Measurements from ENCODE around the gene FBXO42. TPM values are rescaled to one million over a fixed set of nuclear protein-coding genes. Genes with fewer than 3 reads are reported as not detected.

The FBXO42 gene
- total and polyA plus RNA-seq, 4 donors: 5.9 to 9.4 (median 6.5) TPM

DNA sequence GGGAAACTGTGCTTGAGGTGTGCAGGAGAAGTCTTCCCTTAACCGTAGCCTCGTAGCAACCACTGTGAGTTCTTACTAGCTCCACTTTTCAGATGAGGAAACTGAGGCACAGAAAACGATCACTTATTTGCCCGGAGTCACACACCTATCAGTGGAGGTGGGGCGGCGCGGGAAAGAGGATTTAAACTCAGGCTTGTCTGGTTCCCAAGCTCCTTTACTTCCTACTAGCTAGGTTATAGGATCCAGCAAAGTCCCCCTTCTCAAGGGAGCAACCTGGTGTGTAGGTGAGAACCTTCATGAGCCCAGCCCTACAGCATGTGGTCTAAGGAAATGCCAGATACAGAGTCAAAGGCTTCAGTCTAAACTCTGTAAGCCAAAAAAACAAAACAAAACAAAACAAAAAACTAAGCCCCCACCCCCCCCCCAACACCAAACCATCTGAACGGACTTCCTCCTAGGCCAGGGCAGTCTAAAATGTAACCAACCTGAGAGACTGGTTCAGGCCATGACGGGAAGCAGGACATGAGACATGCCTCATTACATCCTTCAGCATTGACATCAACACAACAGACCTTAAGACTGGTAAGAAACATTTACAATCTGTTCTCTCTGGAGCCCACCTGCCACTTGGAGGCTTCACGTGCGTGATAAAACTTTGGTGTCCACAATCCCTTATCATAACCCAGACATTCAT is 709 bp upstream of the FBXO42 start:
- Histone ChIP-seq H3K4me3 (ENCODE audit: low read depth in 1 of 3, low read length in 3 of 3) (peak overlapping the region; percentile 81 to 91 (median 89)), H3K9ac (ENCODE audit: low read depth in 1 of 2, low read length in 2 of 2) (peak overlapping the region; percentile 91 to 97), H3K27ac (ENCODE audit: low read depth in 1 of 2, low read length in 2 of 2) (peak overlapping the region; percentile 94 to 96), H3K4me1 (ENCODE audit: control insufficient read depth in 4 of 4, insufficient read depth in 4 of 4, low read length in 3 of 4) (peaks cover 4 to 26% (median 16%) of the 10 kb centered on the region in 4 donors), H3K27me3 (ENCODE audit: control insufficient read depth in 4 of 4, insufficient read depth in 4 of 4, low read length in 3 of 4) (no peaks in the 10 kb centered on the region), H3K36me3 (ENCODE audit: control insufficient read depth in 4 of 4, insufficient read depth in 3 of 4, low read depth in 1 of 4, low read length in 3 of 4) (no peaks in the 10 kb centered on the region), H3K9me3 (ENCODE audit: control insufficient read depth in 4 of 4, low read length in 3 of 4) (no peaks in the 10 kb centered on the region)
- no peak for DNase-seq (ENCODE audit: low spot score)
- 53% methylated on average over 11 of the region's 11 CpGs for WGBS
- TF ChIP-seq JUND (IDR thresholded peaks at IDR 0.05): no peak
- TF ChIP-seq EGR1 (IDR thresholded peaks at IDR 0.05; ENCODE audit: low read depth in 2 of 2): no peak
- TF ChIP-seq FOXA1 (IDR thresholded peaks at IDR 0.05): no peak
- TF ChIP-seq, protein P1, sequence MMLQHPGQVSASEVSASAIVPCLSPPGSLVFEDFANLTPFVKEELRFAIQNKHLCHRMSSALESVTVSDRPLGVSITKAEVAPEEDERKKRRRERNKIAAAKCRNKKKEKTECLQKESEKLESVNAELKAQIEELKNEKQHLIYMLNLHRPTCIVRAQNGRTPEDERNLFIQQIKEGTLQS (IDR thresholded peaks at IDR 0.05): no peak
- no peak for TF ChIP-seq TAF1 (conservative IDR thresholded peaks at IDR 0.05)
- TF ChIP-seq, protein P2, sequence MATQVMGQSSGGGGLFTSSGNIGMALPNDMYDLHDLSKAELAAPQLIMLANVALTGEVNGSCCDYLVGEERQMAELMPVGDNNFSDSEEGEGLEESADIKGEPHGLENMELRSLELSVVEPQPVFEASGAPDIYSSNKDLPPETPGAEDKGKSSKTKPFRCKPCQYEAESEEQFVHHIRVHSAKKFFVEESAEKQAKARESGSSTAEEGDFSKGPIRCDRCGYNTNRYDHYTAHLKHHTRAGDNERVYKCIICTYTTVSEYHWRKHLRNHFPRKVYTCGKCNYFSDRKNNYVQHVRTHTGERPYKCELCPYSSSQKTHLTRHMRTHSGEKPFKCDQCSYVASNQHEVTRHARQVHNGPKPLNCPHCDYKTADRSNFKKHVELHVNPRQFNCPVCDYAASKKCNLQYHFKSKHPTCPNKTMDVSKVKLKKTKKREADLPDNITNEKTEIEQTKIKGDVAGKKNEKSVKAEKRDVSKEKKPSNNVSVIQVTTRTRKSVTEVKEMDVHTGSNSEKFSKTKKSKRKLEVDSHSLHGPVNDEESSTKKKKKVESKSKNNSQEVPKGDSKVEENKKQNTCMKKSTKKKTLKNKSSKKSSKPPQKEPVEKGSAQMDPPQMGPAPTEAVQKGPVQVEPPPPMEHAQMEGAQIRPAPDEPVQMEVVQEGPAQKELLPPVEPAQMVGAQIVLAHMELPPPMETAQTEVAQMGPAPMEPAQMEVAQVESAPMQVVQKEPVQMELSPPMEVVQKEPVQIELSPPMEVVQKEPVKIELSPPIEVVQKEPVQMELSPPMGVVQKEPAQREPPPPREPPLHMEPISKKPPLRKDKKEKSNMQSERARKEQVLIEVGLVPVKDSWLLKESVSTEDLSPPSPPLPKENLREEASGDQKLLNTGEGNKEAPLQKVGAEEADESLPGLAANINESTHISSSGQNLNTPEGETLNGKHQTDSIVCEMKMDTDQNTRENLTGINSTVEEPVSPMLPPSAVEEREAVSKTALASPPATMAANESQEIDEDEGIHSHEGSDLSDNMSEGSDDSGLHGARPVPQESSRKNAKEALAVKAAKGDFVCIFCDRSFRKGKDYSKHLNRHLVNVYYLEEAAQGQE (IDR thresholded peaks at IDR 0.05): no peak

DNA sequence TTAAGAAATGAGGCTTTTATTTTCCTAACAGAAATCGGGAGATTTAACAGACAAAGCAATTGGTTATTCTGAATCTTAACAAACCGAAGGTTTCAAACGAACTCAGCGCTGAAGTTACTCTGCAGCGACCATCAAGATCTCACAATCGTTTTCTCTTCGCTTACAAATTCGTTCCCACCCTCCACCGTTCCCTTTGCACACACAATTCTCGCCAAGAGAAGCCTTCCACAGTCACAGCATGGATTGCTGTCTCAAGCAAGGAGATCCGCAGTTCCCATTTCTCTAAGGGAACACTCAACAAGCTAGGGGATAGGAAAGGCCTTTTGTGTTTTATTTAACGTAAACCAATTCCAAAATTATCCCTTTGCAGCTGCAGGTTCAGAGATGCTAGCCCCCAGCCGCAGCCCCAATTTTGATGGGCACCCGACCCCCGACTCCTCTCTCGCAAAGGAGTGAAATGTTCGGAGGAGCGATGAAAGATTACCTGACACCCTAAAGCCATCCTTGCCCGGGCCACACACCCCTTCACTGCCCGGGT is 755 bp downstream of the FBXO42 start:
- H3K4me3 ChIP-seq (ENCODE audit: low read depth in 1 of 3, low read length in 3 of 3): peak overlapping the region; percentile 81 to 91 (median 89)
- H3K27me3 ChIP-seq (ENCODE audit: control insufficient read depth in 4 of 4, insufficient read depth in 4 of 4, low read length in 3 of 4): no peaks in the 10 kb centered on the region
- TF ChIP-seq FOXA2 (IDR thresholded peaks at IDR 0.05) (no peak), HNF4G (IDR thresholded peaks at IDR 0.05) (no peak), FOXA1 (IDR thresholded peaks at IDR 0.05) (no peak), HNF4A (conservative IDR thresholded peaks at IDR 0.05) (no peak), TAF1 (conservative IDR thresholded peaks at IDR 0.05) (no peak), RAD21 (IDR thresholded peaks at IDR 0.05) (no peak), GABPA (IDR thresholded peaks at IDR 0.05 in 1 of 2, conservative IDR thresholded peaks at IDR 0.05 in 1 of 2) (no peak), SP1 (IDR thresholded peaks at IDR 0.05) (no peak), RXRA (IDR thresholded peaks at IDR 0.05) (no peak)
- TF ChIP-seq, protein P3, sequence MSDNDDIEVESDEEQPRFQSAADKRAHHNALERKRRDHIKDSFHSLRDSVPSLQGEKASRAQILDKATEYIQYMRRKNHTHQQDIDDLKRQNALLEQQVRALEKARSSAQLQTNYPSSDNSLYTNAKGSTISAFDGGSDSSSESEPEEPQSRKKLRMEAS (IDR thresholded peaks at IDR 0.05): no peak
- TF ChIP-seq, protein P2 (IDR thresholded peaks at IDR 0.05): no peak
- H3K36me3 ChIP-seq (ENCODE audit: control insufficient read depth in 4 of 4, insufficient read depth in 3 of 4, low read depth in 1 of 4, low read length in 3 of 4): no peaks in the 10 kb centered on the region
- peak overlapping the region; percentile 94 to 96 for H3K27ac ChIP-seq (ENCODE audit: low read depth in 1 of 2, low read length in 2 of 2)
- H3K9ac ChIP-seq (ENCODE audit: low read depth in 1 of 2, low read length in 2 of 2): peak overlapping the region; percentile 90 to 91
- no peaks in the 10 kb centered on the region for H3K9me3 ChIP-seq (ENCODE audit: control insufficient read depth in 4 of 4, low read length in 3 of 4)
- under 1% methylated on average over 20 of the region's 20 CpGs for WGBS
- peaks cover 6 to 26% (median 16%) of the 10 kb centered on the region in 4 donors for H3K4me1 ChIP-seq (ENCODE audit: control insufficient read depth in 4 of 4, insufficient read depth in 4 of 4, low read length in 3 of 4)
- peak; percentile 39 for DNase-seq (ENCODE audit: low spot score)
